Stomach (tissue), 9 donors: ENCODE data around the gene ATAD2B. TPM values are rescaled to one million over a fixed set of nuclear protein-coding genes. Genes with fewer than 3 reads are reported as not detected.

Experiments
- DNase-seq, 2 donors: peaks; one replicate each; pipeline versions ENCODE4 v3.0.0 to v3.0.0-alpha.2; 2013 to 2019
- H3K27ac ChIP-seq, 5 donors: fragments of 200-600 bp in 4 of 5; sonication (generic) in 4 of 5; one replicate each; pipeline ENCODE4 v1.5.1; 2013 to 2019; ENCODE audit warnings: mild to moderate bottlenecking in 1 of 5, moderate library complexity in 1 of 5
- H3K27me3 ChIP-seq, 3 donors: fragments of 200-600 bp; sonication (generic); one replicate each; pipeline ENCODE4 v1.5.1; 2017 to 2019; ENCODE audit warnings: mixed run types in 1 of 3
- H3K36me3 ChIP-seq, 4 donors: fragments of 200-600 bp; sonication (generic); 1 replicate in 3 of 4; 2 replicates in 1 of 4; pipeline ENCODE4 v1.5.1; 2016 to 2019
- H3K4me1 ChIP-seq, 4 donors: fragments of 200-600 bp; sonication (generic); one replicate each; pipeline ENCODE4 v1.5.1; 2016 to 2019
- H3K4me3 ChIP-seq, 4 donors: fragments of 200-600 bp; sonication (generic) in 3 of 4; one replicate each; pipeline ENCODE4 v1.5.1; 2016 to 2019; ENCODE audit warnings: mild to moderate bottlenecking in 1 of 4
- H3K9me3 ChIP-seq, 4 donors: fragments of 200-600 bp; sonication (generic); one replicate each; pipeline ENCODE4 v1.5.1; 2016 to 2019
- CTCF ChIP-seq, 7 experiments: fragments of 450-650 bp in 4 of 7; fragments of 200-600 bp in 3 of 7; sonication (generic) in 3 of 7; IDR thresholded peaks; one replicate each; pipeline ENCODE4 v1.5.1; 2016 to 2019; ENCODE audit warnings: antibody characterized with exemption in 7 of 7, control low read depth in 2 of 7, mild to moderate bottlenecking in 1 of 7
- EP300 ChIP-seq: sonication (generic); formaldehyde crosslinking; IDR thresholded peaks from one replicate; pipeline ENCODE4 v1.6.1; 2017; ENCODE audit warnings: antibody characterized with exemption
- POLR2A ChIP-seq, 4 donors: fragments of 450-650 bp; IDR thresholded peaks; one replicate each; pipeline ENCODE4 v1.6.1; 2016; ENCODE audit warnings: antibody characterized with exemption in 4 of 4, control low read depth in 2 of 4, mild to moderate bottlenecking in 1 of 4, moderate library complexity in 1 of 4
- POLR2AphosphoS5 ChIP-seq, 3 donors: sonication (generic); formaldehyde crosslinking; IDR thresholded peaks; one replicate each; pipeline ENCODE4 v1.6.1; 2016; ENCODE audit warnings: antibody characterized with exemption in 3 of 3
- WGBS, 5 donors: extraction: QIAGEN DNeasy Blood & Tissue Kit in 3 of 5; methylation state at CpG; one replicate each; pipeline versions ENCODE4 v1.1.5 to v1.1.7; 2013 to 2018; 5-methylcytosine and 5-hydroxymethylcytosine counted together
- intact Hi-C: fragments of 100-400 bp; cut with DNase I; formaldehyde crosslinking; loops from one replicate; pipeline ENCODE4 v1.15.1; 2023; ENCODE audit warnings: low total_unique reads
- polyA plus RNA-seq, 3 donors: library from polyadenylated mRNA; stranded (reverse); fragments of 200-250 nt; gene quantifications; one replicate each; pipeline ENCODE4 v1.2.3, GENCODE V29; 2013
- total RNA-seq, 5 donors: library from RNA; depleted of rRNA; stranded (reverse); fragments of >200 nt; gene quantifications; one replicate each; pipeline versions ENCODE4 v1.1.0 to v1.2.3, GENCODE V29; 2014 to 2016
- donor health status: healthy with polysubstance abuse.
- donor health status: Bipolar disorder and iron deficiency.
- donor health status: healthy.

ATAD2B gene
- total and polyA plus RNA-seq, 8 donors: 2.0 to 67.0 (median 17.2) TPM

GRCh38 chr2:23769364-23769763 lies 157.6 kb downstream of the ATAD2B start:
- TF ChIP-seq EP300: no peak
- TF ChIP-seq POLR2AphosphoS5 (IDR thresholded peaks at IDR 0.05): no peak
- TF ChIP-seq CTCF (IDR thresholded peaks at IDR 0.05): no peak
- TF ChIP-seq POLR2A (IDR thresholded peaks at IDR 0.05): no peak
- no peak for DNase-seq
- Histone ChIP-seq H3K27ac (no peak overlapping the region), H3K27me3 (no peaks in the 10 kb centered on the region), H3K4me3 (no peak overlapping the region), H3K9me3 (no peaks in the 10 kb centered on the region), H3K4me1 (peaks cover 0 to 6% (median 0%) of the 10 kb centered on the region in 4 donors), H3K36me3 (peaks cover 5 to 58% (median 37%) of the 10 kb centered on the region in 4 donors)
- WGBS, 5 donors: 91 to 95% (median 94%) methylated on average over 5 of the region's 5 CpGs
- intact Hi-C loops: no loop called here

GRCh38 chr2:23767876-23768621 lies 158.9 kb downstream of the ATAD2B start:
- intact Hi-C loops: no loop called here
- no peak for DNase-seq
- no peak for TF ChIP-seq CTCF (IDR thresholded peaks at IDR 0.05)
- TF ChIP-seq EP300: no peak
- TF ChIP-seq POLR2A (IDR thresholded peaks at IDR 0.05): no peak
- TF ChIP-seq POLR2AphosphoS5 (IDR thresholded peaks at IDR 0.05): no peak
- WGBS, 5 donors: 85 to 100% (median 92%) methylated on average over 5 of the region's 5 CpGs
- Histone ChIP-seq H3K4me3 (no peak overlapping the region), H3K9me3 (no peaks in the 10 kb centered on the region), H3K27me3 (no peaks in the 10 kb centered on the region), H3K4me1 (peaks cover 0 to 6% (median 0%) of the 10 kb centered on the region in 4 donors), H3K27ac (no peak overlapping the region), H3K36me3 (peaks cover 0 to 47% (median 29%) of the 10 kb centered on the region in 4 donors)

GRCh38 chr2:23762141-23762540 lies 164.8 kb downstream of the ATAD2B start:
- TF ChIP-seq CTCF (IDR thresholded peaks at IDR 0.05): no peak
- no peak for TF ChIP-seq POLR2AphosphoS5 (IDR thresholded peaks at IDR 0.05)
- TF ChIP-seq POLR2A (IDR thresholded peaks at IDR 0.05): no peak
- TF ChIP-seq EP300: no peak
- WGBS, 5 donors: 46 to 63% (median 56%) methylated on average over 3 of the region's 3 CpGs
- Histone ChIP-seq H3K4me3 (no peak overlapping the region), H3K27me3 (no peaks in the 10 kb centered on the region), H3K9me3 (no peaks in the 10 kb centered on the region), H3K36me3 (peaks cover 0 to 28% (median 17%) of the 10 kb centered on the region in 4 donors), H3K27ac (no peak overlapping the region), H3K4me1 (peaks cover 0 to 24% (median 7%) of the 10 kb centered on the region in 4 donors)
- no peak for DNase-seq
- intact Hi-C loops: no loop called here

- H3K27ac ChIP-seq: no peak overlapping the region
Observed at GRCh38 chr2:23761638-23762037, 165.3 kb downstream of the ATAD2B start.

More at GRCh38 chr2:23761638-23762037, 165.3 kb downstream of the ATAD2B start:
- WGBS, 5 donors: 26 to 45% (median 42%) methylated on average over 1 of the region's 1 CpG
- H3K4me1 ChIP-seq: peaks cover 0 to 24% (median 6%) of the 10 kb centered on the region in 4 donors
- no peak for DNase-seq
- no peak for TF ChIP-seq POLR2A (IDR thresholded peaks at IDR 0.05)
- TF ChIP-seq POLR2AphosphoS5 (IDR thresholded peaks at IDR 0.05): no peak
- TF ChIP-seq CTCF (IDR thresholded peaks at IDR 0.05): no peak
- TF ChIP-seq EP300: no peak
- intact Hi-C loops: no loop called here
- H3K36me3 ChIP-seq: peaks cover 0 to 31% (median 22%) of the 10 kb centered on the region in 4 donors
- no peaks in the 10 kb centered on the region for H3K9me3 ChIP-seq
- H3K4me3 ChIP-seq: no peak overlapping the region
- no peaks in the 10 kb centered on the region for H3K27me3 ChIP-seq
